GM12864 (cell line): ENCODE measurements around the gene CELF2.

Experiments used
- DNase-seq: peaks from one replicate; pipeline ENCODE4 v3.0.0-alpha.2; 2011; ENCODE audit warnings: low read depth
- H3K4me3 ChIP-seq: 2 replicates; pipeline ENCODE4 v1.5.1; 2011; ENCODE audit warnings: mild to moderate bottlenecking, low read depth, low read length, control low read depth
- TF ChIP-seq, protein P1 (sequence below): IDR thresholded peaks from 2 replicates; pipeline ENCODE4 v1.5.1; 2011; ENCODE audit warnings: low read depth, mild to moderate bottlenecking, moderate library complexity, low read length, control low read depth, inconsistent platforms; ENCODE audit errors: missing control alignments

CELF2 gene

DNA sequence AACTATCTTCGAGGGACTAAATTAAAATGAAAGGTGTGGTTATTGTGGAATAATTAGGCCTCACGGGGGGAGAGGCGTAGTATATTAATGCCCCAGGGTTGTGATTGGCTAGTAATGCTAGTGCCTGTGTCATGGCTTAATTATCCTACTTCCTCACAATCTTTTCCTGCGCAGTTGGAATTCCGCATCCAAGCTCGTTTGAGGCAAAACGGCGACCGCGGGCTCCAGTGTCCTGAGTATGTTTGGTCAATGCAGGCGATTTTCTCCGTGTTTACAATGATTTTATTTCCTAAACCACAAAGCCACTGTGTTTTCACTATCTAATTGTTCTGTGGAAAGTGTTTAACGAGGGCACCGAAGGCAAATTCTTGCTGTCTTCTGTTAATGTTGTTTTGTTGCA lies 282.9 kb downstream of the CELF2 start:
- no peak for DNase-seq
- TF ChIP-seq, protein P1, sequence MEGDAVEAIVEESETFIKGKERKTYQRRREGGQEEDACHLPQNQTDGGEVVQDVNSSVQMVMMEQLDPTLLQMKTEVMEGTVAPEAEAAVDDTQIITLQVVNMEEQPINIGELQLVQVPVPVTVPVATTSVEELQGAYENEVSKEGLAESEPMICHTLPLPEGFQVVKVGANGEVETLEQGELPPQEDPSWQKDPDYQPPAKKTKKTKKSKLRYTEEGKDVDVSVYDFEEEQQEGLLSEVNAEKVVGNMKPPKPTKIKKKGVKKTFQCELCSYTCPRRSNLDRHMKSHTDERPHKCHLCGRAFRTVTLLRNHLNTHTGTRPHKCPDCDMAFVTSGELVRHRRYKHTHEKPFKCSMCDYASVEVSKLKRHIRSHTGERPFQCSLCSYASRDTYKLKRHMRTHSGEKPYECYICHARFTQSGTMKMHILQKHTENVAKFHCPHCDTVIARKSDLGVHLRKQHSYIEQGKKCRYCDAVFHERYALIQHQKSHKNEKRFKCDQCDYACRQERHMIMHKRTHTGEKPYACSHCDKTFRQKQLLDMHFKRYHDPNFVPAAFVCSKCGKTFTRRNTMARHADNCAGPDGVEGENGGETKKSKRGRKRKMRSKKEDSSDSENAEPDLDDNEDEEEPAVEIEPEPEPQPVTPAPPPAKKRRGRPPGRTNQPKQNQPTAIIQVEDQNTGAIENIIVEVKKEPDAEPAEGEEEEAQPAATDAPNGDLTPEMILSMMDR = no peak
- H3K4me3 ChIP-seq = no peak overlapping the region

DNA sequence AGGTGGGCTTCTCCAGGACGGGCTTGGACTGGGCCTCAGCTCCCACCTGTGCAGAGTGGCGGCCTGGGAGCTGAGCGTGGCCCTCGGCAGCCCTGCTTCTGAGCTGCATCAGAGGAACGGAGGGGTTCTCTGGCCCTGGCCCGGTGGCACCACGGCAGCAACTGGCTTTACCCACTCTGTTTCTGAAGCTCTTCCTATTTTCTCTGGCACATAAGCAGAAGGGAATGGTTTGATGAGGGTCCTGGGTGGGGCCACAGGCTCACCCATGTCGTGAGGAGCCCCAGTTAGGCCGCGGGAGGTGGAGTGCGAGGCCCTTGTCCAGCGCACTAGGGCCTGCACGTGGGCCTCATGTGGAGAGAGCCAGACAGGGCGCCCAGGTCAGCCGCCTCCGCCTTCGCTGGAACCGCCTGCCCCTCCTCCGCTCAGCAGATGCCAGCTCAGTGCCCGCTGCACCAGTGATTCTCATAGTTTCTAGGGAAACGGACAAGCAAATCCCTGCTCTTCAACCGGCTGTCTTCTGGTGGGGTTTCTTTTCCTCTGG lies 284.0 kb downstream of the CELF2 start:
- TF ChIP-seq, protein P1 = no peak
- H3K4me3 ChIP-seq = no peak overlapping the region
- no peak for DNase-seq

DNA sequence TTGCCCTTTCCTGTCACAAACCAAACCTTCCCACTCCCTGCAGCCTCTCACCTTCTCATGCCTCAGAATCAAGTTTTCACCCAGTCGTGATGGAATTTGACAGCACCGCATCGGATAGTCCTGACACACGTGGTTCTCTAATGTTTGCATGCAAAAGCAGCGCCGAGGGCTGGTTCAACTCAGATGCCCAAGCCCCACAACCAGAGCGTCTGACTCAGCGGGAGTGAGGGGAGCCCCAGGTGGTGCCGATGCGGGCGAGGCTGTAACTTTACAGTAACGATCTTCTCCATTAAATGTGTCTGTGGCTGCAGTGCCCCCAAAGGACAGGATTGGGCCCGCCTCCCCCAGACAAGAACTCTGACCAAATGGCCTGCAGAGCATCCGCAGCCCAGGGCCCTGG lies 284.5 kb downstream of the CELF2 start:
- H3K4me3 ChIP-seq = no peak overlapping the region
- TF ChIP-seq, protein P1 = no peak

DNA sequence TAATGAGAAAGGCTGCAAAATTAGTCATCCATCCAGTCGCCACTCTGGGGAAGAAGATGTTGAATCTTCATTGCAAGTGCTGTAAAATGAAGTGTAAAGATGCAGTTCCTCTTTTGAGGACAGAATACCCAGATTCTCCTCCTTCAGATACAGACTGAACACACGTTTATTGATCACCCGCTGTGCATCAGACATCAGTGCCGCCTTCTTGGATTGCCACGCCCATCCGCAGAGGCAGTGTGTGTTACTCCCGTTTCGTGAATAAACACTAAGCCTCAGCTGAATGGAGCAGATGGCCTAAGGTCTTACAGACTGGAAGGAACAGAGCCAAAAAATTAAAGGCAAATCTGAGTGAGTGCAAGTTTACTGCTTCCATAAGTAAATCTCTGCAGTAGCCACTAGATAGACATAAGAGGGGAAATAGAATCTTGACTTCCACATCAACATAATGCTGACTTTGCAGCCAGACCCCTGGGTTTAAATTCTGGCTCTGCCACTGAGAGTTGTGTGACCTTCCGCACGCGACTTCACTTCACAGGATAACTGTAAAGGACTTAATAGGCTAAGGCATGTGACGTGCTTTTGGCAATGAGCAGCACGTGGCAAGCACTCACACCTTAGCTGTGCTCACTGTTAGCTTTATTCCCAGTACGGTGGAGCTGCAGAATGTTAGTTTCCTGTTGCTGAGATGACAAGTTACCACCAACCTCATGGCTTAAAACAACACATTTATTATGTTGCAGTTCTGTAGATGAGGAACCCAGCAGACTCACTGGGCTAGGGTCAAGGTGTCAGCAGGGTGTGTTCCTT lies 285.9 kb downstream of the CELF2 start:
- TF ChIP-seq, protein P1 = no peak
- no peak for DNase-seq

More for the DNA sequence above, 284.5 kb downstream of the CELF2 start:
- no peak for DNase-seq

DNA sequence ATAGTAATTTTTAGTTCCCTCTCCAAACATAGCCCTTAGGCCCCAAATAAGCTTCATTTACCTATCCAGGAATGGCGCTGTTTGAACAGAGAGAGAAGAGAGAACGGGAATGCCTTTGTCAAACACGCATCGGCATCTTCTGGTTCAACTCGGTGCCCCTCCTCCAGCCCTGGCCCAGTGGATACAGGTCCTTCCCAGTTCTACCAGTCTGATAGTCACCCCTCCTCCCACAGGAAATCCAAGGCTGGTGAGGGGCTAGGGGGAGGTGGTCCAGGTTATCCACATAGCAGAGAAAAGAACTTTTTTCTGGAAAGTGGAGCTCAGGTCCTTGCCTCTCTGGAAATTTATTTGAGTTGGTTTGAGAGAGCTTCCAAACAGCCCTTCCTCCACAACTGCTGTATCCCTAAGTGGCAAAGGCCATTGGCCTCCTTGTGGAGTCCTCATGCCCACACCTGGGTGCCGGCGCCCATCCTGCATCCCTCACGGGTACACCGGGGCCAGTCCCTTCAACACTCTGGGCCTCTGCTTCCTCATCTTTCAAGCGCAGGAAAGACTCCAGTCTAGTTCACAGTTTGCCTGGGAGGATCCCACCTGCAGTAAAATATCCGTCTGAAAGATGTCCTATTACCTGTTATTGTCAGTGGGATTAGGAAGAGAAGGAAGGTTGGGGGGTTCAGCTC lies 287.4 kb downstream of the CELF2 start:
- DNase-seq = no peak
- no peak overlapping the region for H3K4me3 ChIP-seq
- TF ChIP-seq, protein P1 = no peak

More for the DNA sequence above, 285.9 kb downstream of the CELF2 start:
- no peak overlapping the region for H3K4me3 ChIP-seq

DNA sequence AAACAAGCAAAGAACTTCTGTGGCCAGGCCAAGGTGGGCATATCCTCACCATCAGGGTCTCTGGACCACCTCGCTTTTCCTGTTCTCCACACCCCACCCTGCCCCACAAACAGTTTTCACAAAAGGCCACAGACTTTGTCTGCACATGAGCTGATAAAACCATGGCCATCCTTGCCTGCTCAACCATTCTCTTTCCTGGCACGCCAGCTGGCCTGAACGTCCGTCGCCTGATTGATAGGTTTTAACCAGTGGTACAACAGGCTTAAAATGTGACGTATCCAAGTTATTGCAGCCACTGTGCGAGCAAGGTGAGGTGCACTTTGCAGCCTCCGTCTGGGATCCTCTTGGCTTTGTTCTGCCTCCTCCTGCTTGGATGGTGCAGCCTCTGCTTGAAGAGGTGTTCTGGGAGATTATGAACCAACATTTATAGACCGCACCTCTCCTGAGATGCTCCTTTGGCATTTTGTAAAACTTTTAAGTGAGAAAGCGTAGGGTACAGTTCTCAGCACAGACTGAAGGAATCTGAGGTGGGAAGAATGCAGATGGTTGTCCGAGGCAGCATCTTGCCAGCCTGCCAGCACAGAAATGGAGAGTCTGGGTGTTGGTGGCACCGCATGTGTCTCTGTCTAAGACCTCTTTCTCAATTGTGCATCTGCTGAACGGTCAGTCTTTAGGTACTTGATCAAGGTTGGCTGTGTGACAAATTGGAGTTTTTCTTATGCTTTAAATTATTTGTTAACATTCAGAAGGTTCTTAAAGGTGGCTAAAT lies 288.3 kb downstream of the CELF2 start:
- TF ChIP-seq, protein P1 = no peak
- no peak for DNase-seq
- no peak overlapping the region for H3K4me3 ChIP-seq
